ENCODE results near the gene PFKP. TPM values are rescaled to one million over a fixed set of nuclear protein-coding genes. Genes with fewer than 3 reads are reported as not detected.

The PFKP gene
- polyA plus RNA-seq, 3 donors = 9.6 to 21.0 (median 9.8) TPM

Other genes with a start within 250 kb of the PFKP start
- gene PITRM1, start 105.2 kb downstream of the PFKP start, polyA plus RNA-seq = 10 to 100 TPM; 33.7 to 54.3 (median 51.8) TPM

Measured in adipose tissue (tissue), 3 donors.